ENCODE results near the gene TBC1D4. TPM values are rescaled to one million over a fixed set of nuclear protein-coding genes. Genes with fewer than 3 reads are reported as not detected.

The TBC1D4 gene
- total and polyA plus RNA-seq, 10 of the 15 experiments (the other 5 are each of a cell fraction or from before 2014, with no cell fraction given), result 11.0 to 38.6 (median 25.5) TPM

- RAD21 ChIA-PET (ENCODE audit: unreplicated experiment), result interaction anchor here (1.2 to 1.4 kb wide), 2 partner anchors 10 to 16 kb away, joined by 3 read pairs; no protein-coding TSS in a partner anchor
- peaks cover 12% of the 10 kb centered on the region for H3K79me2 ChIP-seq (ENCODE audit: control insufficient read depth, insufficient read depth, low read length)
- BruUV-seq (replicated peaks), result no TSS peak
- TF ChIP-seq ATF7 (IDR thresholded peaks at IDR 0.05; ENCODE audit: low read depth) (no peak), ZBED1 (IDR thresholded peaks at IDR 0.05; ENCODE audit: borderline replicate concordance) (no peak), SMAD5 (IDR thresholded peaks at IDR 0.05; ENCODE audit: low read depth) (no peak), TAF1 (IDR thresholded peaks at IDR 0.05; ENCODE audit: borderline replicate concordance, low read depth, low read length) (no peak), SIN3A (IDR thresholded peaks at IDR 0.05; ENCODE audit: low read depth, low read length) (no peak), IRF5 (IDR thresholded peaks at IDR 0.05; ENCODE audit: borderline replicate concordance) (no peak), MLLT1 (IDR thresholded peaks at IDR 0.05) (peak; percentile 71; the same call in 1 of the 2 replicates), MTA3 (IDR thresholded peaks at IDR 0.05; ENCODE audit: borderline replicate concordance, low read length) (no peak), RUNX3 (IDR thresholded peaks at IDR 0.05; ENCODE audit: low read length) (peak; percentile 10; the same call in 1 of the 2 replicates), TCF7 (IDR thresholded peaks at IDR 0.05; ENCODE audit: borderline replicate concordance) (no peak), ZBTB33 (IDR thresholded peaks at IDR 0.05) (peak; percentile 56; the same call in 1 of the 2 replicates), E4F1 (IDR thresholded peaks at IDR 0.05; ENCODE audit: borderline replicate concordance, partially characterized antibody) (no peak), SIX5 (IDR thresholded peaks at IDR 0.05; ENCODE audit: low read depth, low read length, severe bottlenecking) (no peak), MAX (IDR thresholded peaks at IDR 0.05; ENCODE audit: low read depth, low read length) (no peak), EED (IDR thresholded peaks at IDR 0.05; ENCODE audit: low read depth) (0 out of 2 replicates have a peak, but pooled peaks have one; percentile 37), SMC3 (IDR thresholded peaks at IDR 0.05; ENCODE audit: borderline replicate concordance, low read length) (no peak), TCF12 (IDR thresholded peaks at IDR 0.05; ENCODE audit: low read depth, low read length) (no peak)
Measured at GRCh38 chr13:75458696-75459422, 23.1 kb downstream of the TBC1D4 start.

More at GRCh38 chr13:75458696-75459422, 23.1 kb downstream of the TBC1D4 start:
- WGBS (ENCODE audit: insufficient coverage, insufficient replicate concordance, low lambda C conversion rate, missing lambda C conversion rate), result 63% methylated on average over 6 of the region's 6 CpGs
- peak; percentile 62 for FAIRE-seq
- ATAC-seq, result peak; percentile 99
- Histone ChIP-seq H3K4me1 (ENCODE audit: control insufficient read depth, insufficient read depth, low read length) (peaks cover 16% of the 10 kb centered on the region), H3K27ac (ENCODE audit: control insufficient read depth, insufficient read depth) (peak overlapping the region; percentile 65), H2AFZ (ENCODE audit: control insufficient read depth, low read depth, low read length) (peak overlapping the region; percentile 43), H3K4me2 (ENCODE audit: control insufficient read depth, insufficient read depth) (peak overlapping the region; percentile 74), H3K36me3 (ENCODE audit: control insufficient read depth in 2 of 2, insufficient read depth in 2 of 2, low read length in 1 of 2) (peaks cover 0 to 3% of the 10 kb centered on the region in 2 experiments; a peak in 1 of 4 replicates), H3K27me3 (replicated peaks in 1 of 2; ENCODE audit: control insufficient read depth in 2 of 2, insufficient read depth in 2 of 2, low read length in 1 of 2) (no peaks in the 10 kb centered on the region), H3K4me3 (no peak overlapping the region), H3K9me3 (replicated peaks; ENCODE audit: control insufficient read depth, insufficient read depth, low read length) (no peaks in the 10 kb centered on the region; the same call in 2 of the 3 replicates), H3K9ac (ENCODE audit: control insufficient read depth, insufficient read depth, low read length) (peak overlapping the region; percentile 30; the same call in 1 of the 2 replicates), H4K20me1 (ENCODE audit: control insufficient read depth, insufficient read depth) (no peaks in the 10 kb centered on the region)
- in situ Hi-C loops (cut with MboI) (no loop called here), intact Hi-C loops (cut with micrococcal nuclease; ENCODE audit: unreplicated experiment) (no loop called here)
- SMC1A ChIA-PET (ENCODE audit: uncharacterized antibody, unreplicated experiment), result interaction anchor here (0.6 to 2.1 kb wide), 8 partner anchors 14 to 86 kb away, joined by 3 to 9 read pairs (median 3); no protein-coding TSS in a partner anchor
- CTCF ChIA-PET, result interaction anchor here (0.7 to 2.2 kb wide), 4 partner anchors 16 to 86 kb away, joined by 3 to 6 read pairs (median 4); no protein-coding TSS in a partner anchor
- POLR2A ChIA-PET, result no interaction called here
- DNase-seq (ENCODE audit: low read depth, low spot score), result peak; percentile 49

Data from GM12878 (cell line).